ENCODE measurements around the gene FANCC.

The FANCC gene

GRCh38 chr9:95112436-95113280, 204.9 kb downstream of the FANCC start:
- TF ChIP-seq ZFX (IDR thresholded peaks at IDR 0.05) (no peak), CTCF (conservative IDR thresholded peaks at IDR 0.05) (no peak)
- no peak overlapping the region for H3K27ac ChIP-seq

- H3K27ac ChIP-seq = no peak overlapping the region
- TF ChIP-seq CTCF (conservative IDR thresholded peaks at IDR 0.05) = no peak
- no peak for TF ChIP-seq ZFX (IDR thresholded peaks at IDR 0.05)
These were observed 205.8 kb downstream of the FANCC start for GRCh38 chr9:95111716-95112115.

DNA sequence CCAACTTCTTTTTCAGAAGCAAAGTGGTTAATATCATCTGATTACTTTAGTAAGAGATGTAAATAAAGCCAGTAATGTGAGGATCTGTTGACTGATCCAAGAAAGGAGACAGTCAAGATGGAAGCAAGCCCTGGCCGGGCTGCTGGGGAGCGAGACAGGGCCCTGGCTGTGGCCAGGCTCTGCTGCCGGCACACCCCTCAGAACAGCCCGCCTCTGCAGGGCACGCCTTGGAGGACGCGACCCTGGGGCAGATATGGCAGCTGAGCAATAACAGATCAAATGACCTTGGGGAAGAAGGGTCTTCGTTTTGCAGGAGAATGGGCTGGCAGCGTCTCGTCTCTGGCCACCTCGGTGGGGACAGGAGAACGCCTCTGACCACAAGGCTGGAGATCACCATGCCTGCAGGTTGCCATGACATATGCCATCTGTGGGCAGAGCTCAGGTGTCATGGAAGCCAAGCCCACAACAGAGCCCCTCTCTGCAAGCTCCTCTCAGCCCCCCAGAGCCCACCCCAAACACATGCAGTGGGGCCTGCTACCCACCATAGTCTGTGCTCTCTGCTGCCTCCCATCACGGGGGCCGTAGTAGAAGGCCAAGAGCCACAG, 206.5 kb downstream of the FANCC start:
- H3K27ac ChIP-seq = no peak overlapping the region
- TF ChIP-seq ZFX (IDR thresholded peaks at IDR 0.05) (no peak), CTCF (conservative IDR thresholded peaks at IDR 0.05) (no peak)

- no peak overlapping the region for H3K27ac ChIP-seq
- TF ChIP-seq ZFX (IDR thresholded peaks at IDR 0.05) (no peak), CTCF (conservative IDR thresholded peaks at IDR 0.05) (no peak)
These were observed 208.1 kb downstream of the FANCC start for GRCh38 chr9:95109456-95109855.

GRCh38 chr9:95108777-95109176, 208.7 kb downstream of the FANCC start:
- no peak for TF ChIP-seq ZFX (IDR thresholded peaks at IDR 0.05)
- no peak for TF ChIP-seq CTCF (conservative IDR thresholded peaks at IDR 0.05)
- H3K27ac ChIP-seq = no peak overlapping the region

DNA sequence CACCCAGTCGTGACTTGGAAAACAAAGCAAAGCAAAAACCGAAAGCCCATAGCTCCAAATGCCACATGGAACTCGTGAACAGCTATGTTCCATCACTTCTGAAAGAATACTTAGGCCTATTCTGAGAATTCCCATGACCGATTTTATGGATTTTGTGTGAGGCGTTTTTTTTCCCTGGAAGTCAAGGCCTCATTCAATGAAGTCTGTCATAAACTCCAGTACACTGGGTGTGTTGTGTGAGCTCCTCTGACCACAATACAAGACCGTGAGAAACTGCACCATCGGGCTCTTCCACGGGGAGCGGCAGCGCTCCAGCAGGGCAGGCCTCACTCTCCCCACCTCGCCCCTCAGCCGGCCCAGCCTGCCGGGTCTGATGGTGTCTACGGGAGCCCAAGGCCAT, 209.5 kb downstream of the FANCC start:
- no peak for TF ChIP-seq ZFX (IDR thresholded peaks at IDR 0.05)
- no peak for TF ChIP-seq CTCF (conservative IDR thresholded peaks at IDR 0.05)
- no peak overlapping the region for H3K27ac ChIP-seq

DNA sequence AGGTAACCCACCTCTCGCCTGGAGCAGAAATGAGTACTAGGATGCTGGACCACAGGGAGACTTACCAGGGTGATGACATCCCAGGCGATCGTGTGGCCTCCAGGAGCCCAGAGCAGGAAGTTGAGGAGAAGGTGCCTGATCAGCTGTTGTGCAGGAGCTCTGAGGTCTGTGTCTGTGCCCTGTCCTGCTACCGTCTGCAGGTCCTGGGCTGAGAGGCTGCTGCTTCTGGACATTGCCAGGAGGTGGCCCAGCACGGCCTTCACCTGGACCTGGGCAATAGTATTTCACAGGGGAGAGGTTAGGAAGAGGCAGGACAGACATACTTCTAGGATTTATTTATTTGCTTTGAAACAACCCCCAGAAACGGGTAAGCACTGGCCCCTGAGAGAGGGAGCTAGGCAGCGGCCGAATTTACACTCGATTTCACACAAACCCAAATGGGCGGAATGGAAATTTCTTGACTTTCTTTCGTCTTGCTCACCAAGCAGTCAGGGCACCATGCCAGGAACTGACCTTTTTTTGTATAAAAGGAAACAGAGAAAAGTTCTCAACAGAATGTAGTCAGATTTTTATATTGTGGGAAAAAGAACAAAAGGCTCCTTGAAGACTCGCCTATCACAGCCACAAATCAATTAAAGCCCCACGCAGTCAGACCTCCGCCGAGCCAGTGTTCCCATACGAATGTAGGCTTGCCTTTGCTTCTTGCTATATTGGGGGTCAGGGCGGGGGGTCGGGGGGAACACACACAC, 210.3 kb downstream of the FANCC start:
- TF ChIP-seq ZFX (IDR thresholded peaks at IDR 0.05) (no peak), CTCF (conservative IDR thresholded peaks at IDR 0.05) (no peak)
- no peak overlapping the region for H3K27ac ChIP-seq

Measured in C4-2B (cell line).